Omental fat pad (tissue), 4 donors: ENCODE data around the gene TBC1D16. TPM values are rescaled to one million over a fixed set of nuclear protein-coding genes. Genes with fewer than 3 reads are reported as not detected.
A peak's percentile ranks its signal among the peaks of the same experiment; 100 is the strongest.

ENCODE experiments used
- ATAC-seq: fragments of 150-250 bp; one replicate; pipeline ENCODE4 v1.9.1; 2016; ENCODE audit warnings: mild to moderate bottlenecking, moderate library complexity; ENCODE audit not compliant: low FRiP score
- DNase-seq: peaks from one replicate; pipeline ENCODE4 v3.0.0-alpha.2; 2019; ENCODE audit warnings: low spot score
- total RNA-seq, 4 donors: library from RNA; depleted of rRNA; stranded (reverse); fragments of >200 nt; gene quantifications; one replicate each; pipeline ENCODE4 v1.1.0, GENCODE V29; 2016
- TF ChIP-seq, protein P1 (sequence below), 3 donors: fragments of 450-650 bp; IDR thresholded peaks; one replicate each; pipeline ENCODE4 v1.5.1; 2016 to 2017; ENCODE audit warnings: antibody characterized with exemption in 3 of 3, mild to moderate bottlenecking in 3 of 3, moderate library complexity in 2 of 3

TBC1D16 gene
- total RNA-seq, 4 donors from 2014 or later: 46.1 to 97.9 (median 65.3) TPM

DNA sequence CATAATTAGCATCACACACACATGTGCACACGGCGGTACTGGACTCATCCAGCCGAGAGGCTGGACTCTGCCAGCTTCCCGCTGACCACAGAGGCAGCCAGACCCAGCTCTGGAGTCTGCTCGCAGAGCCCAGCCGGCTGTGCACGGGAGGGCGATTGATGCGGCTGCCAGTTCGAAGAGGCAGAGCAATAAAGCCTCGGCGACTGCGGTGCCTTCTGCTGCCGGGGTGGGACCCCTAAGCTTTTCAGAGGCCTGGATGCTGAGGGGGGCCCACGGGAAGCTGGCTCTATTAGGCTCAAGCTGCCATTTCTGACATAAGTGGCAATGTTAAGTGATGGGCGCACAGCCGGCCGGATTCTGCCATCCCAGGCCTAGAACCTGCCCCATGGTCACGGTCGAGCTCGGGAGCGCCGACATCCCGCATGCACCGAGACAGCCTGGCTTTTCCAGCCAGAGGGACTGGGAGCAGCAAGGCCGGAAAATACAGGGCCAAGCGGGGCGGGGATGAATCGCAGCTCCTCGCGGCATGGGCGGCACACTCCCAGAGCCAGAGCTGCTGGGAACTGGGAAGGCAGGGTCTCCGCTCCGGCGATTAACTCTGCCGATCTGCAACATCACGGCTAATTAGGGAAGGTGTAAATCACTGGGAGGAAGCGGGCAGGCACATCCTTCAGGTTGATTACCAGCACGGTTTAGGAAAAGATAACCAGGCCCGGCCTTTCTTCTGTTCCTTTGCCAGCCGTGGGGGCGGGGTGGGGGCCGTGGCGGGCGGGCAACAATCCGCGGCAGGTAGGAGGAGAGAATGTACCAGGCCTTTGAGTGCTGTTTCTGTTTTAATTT is 57.7 kb downstream of the TBC1D16 start:
- ATAC-seq (peak; percentile 49), DNase-seq (no peak)
- TF ChIP-seq, protein P1, sequence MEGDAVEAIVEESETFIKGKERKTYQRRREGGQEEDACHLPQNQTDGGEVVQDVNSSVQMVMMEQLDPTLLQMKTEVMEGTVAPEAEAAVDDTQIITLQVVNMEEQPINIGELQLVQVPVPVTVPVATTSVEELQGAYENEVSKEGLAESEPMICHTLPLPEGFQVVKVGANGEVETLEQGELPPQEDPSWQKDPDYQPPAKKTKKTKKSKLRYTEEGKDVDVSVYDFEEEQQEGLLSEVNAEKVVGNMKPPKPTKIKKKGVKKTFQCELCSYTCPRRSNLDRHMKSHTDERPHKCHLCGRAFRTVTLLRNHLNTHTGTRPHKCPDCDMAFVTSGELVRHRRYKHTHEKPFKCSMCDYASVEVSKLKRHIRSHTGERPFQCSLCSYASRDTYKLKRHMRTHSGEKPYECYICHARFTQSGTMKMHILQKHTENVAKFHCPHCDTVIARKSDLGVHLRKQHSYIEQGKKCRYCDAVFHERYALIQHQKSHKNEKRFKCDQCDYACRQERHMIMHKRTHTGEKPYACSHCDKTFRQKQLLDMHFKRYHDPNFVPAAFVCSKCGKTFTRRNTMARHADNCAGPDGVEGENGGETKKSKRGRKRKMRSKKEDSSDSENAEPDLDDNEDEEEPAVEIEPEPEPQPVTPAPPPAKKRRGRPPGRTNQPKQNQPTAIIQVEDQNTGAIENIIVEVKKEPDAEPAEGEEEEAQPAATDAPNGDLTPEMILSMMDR (IDR thresholded peaks at IDR 0.05): no peak

DNA sequence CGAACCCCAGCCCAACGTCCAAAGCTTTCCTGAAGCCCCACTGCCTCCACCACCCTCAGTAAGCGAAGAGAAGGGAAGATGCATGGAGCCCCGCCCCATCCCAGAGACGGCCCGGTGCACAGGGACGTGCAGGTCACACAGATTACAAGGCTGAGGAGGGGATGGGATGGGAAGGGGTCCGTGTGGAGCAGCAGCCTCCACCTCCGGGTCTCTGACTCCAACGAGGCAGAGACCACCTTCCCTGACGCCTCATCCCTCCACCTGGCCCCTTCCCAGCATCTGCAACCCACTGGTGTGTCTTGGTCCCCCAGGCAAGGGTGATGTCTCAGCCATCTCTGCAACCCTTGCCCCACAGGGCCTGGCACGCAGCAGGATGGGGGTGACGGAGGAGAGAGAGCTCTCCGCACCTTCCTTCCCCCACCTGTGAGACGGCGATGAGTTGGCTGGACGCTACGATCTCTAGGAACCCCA is 58.5 kb downstream of the TBC1D16 start:
- no peak for ATAC-seq
- DNase-seq: no peak
- TF ChIP-seq, protein P1 (IDR thresholded peaks at IDR 0.05): no peak

DNA sequence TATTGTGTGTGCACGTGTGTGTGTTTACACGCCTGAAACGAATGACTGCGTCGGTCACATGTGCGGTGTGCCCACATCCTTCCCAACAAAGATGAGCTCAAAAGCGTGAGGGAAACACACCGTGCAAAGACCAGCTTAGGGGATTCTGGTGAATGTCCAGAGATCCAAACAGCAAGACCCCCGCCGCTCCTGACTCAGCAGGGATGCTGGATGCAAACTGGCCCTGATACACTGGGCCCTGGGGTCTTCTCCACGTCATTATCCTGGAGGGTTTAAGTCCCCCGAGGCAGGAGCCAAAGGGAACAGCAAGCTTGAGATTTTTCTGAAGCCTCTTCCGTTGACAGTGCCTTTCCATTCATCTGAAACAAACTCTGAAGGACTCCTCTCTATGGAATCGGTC is 59.2 kb downstream of the TBC1D16 start:
- TF ChIP-seq, protein P1 (IDR thresholded peaks at IDR 0.05): no peak
- DNase-seq (no peak), ATAC-seq (no peak)

DNA sequence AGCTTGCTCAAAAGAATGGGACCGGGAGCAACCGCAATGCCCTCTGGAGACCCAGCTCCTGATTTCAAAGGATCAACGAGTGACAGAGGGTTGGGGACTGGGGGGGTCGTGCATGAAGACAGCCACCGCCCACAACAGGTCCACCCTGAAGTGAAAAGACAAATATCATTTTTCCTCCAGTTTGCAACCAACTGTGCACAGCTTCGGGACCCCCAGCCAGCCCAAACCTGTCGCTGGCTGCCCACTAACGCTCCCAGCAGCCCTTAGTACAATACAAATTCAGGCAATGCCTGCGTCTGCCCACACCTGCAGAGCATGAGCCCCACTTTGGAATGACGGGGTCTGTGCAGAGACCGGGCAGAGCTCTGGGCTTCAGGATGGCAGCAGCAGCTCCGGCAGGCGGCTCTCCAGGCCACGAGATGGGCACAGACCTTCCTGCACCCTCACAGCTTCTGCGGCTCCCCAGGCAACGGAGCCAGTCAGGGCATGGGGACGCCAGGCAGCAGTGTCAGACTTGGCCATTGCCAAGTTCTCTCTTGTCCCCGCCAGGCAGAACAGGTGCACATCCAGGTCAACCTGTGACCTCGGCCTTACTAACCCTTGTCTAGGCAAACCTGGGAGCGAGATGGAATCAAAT is 60.1 kb downstream of the TBC1D16 start:
- DNase-seq (no peak), ATAC-seq (no peak)

DNA sequence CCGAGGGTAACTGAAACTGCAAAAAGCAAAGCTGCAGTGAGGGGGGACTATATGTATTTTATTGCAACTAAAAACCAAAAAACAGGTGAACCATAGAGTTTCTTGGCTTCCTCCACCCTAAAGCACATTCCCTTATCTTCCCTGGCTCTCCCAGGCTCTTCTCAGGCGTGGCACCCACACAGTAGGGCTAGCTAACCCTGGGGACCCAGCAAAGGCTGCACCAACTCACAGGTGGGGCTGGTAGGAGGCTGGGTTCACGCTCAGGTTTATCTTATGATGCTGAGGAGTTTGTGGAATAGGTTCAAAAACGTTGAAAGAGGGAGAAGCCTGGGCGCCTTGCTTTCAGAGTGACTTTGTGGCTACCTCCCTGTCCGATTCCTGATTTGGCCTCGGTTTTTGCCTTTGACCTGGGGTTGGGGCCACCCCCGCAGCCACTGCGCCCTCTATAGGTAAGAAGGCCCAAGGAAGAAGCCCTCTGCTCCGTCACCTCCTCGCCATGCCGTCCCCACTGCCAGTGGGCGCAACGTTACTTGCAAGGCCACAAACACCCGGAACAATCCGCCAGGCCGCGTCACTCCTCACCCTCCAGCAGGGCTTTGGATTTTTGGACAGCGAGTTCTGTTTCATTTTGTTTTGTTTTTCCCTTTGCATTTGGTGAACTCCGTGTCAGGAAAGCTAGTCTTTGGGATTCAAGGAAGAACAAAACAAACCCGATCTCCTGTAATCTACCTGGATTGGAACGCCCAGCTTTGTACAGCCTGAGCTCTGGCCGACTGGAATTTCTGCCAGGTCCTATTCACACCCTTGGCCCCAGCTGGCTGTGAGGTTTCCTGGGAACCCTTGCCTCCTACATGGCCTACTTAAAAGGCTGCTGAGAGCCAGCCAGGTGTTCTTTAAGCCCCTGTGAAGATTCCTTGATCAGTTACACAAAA is 60.8 kb downstream of the TBC1D16 start:
- DNase-seq (no peak), ATAC-seq (no peak)
- TF ChIP-seq, protein P1 (IDR thresholded peaks at IDR 0.05): no peak

More for the DNA sequence above, 60.1 kb downstream of the TBC1D16 start:
- TF ChIP-seq, protein P1 (IDR thresholded peaks at IDR 0.05): no peak

DNA sequence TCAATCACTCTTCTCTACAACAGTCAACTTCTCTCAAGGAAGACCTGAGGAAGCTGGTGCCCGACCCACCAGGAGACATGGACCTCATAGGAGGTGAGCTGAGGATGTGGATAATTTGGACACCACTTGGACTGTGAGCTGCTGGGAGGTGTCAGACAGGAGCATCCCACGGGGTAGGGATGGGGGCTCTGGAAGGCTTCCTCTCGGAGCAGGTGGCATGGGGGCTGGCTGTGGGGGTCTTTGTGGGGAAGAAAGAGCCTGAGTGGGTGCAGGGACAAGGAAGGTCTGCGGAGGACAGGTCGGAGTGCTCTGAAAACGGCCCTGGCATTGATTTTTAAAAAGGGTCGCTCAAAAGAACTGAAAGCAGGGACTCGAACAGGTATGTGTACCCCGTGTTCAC is 64.0 kb downstream of the TBC1D16 start:
- ATAC-seq (no peak), DNase-seq (no peak)
- TF ChIP-seq, protein P1 (IDR thresholded peaks at IDR 0.05): no peak
